DND-41 (cell line): Measurements from ENCODE around the gene PPP1R18.

Experiments used
- EZH2 ChIP-seq: IDR thresholded peaks from 3 replicates; pipeline ENCODE4 v1.6.1; 2012; ENCODE audit warnings: borderline replicate concordance, low read depth, mild to moderate bottlenecking, moderate library complexity, low read length, inconsistent platforms; ENCODE audit not compliant: severe bottlenecking
- TF ChIP-seq, protein P1 (sequence below): IDR thresholded peaks from 2 replicates; pipeline ENCODE4 v1.5.1; 2012; ENCODE audit warnings: borderline replicate concordance, low read length, moderate library complexity, mild to moderate bottlenecking; ENCODE audit not compliant: poor library complexity, severe bottlenecking; ENCODE audit errors: extremely low read depth

DNA sequence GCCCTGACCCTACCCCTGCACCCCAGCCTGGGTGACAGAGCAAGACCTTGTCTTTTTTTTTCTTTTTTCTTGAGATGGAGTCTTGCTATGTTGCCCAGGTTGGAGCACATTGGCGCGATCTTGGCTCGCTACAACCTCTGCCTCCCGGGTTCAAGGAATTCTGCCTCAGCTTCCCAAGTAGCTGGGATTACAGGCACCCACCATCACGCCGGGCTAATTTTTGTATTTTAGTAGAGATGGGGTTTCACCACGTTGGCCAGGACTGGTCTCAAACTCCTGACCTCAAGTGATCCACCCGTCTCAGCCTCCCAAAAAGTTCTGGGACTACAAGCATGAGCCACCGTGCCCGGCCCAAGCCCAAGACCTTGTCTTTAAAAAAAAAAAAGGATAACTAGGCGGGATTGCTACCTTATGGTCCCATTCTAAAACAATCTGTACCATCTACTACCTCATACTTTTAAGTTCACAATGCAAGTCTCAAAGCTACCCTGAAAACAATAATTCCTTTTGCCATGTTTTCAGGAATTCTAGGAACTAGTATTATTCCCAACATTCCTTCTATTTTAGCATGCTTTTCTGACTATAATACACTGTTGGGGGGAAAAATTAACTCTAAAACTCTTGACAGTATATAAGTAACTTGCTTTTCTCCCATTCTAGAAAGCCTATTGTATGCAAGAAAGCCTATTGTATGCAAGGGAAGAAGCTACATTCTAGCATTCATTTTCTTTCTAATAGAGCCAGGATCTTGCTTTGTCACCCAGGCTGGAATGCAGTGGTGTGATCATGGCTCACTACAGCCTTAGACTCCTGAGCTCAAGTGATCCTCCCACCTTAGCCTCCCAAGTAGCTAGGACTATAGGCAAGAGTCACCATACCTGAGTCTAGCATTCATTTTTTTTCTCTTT lies 40.3 kb upstream of the PPP1R18 start:
- TF ChIP-seq EZH2, result no peak
- TF ChIP-seq, protein P1, sequence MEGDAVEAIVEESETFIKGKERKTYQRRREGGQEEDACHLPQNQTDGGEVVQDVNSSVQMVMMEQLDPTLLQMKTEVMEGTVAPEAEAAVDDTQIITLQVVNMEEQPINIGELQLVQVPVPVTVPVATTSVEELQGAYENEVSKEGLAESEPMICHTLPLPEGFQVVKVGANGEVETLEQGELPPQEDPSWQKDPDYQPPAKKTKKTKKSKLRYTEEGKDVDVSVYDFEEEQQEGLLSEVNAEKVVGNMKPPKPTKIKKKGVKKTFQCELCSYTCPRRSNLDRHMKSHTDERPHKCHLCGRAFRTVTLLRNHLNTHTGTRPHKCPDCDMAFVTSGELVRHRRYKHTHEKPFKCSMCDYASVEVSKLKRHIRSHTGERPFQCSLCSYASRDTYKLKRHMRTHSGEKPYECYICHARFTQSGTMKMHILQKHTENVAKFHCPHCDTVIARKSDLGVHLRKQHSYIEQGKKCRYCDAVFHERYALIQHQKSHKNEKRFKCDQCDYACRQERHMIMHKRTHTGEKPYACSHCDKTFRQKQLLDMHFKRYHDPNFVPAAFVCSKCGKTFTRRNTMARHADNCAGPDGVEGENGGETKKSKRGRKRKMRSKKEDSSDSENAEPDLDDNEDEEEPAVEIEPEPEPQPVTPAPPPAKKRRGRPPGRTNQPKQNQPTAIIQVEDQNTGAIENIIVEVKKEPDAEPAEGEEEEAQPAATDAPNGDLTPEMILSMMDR, result no peak
